ENCODE results near the gene IGF2BP2.

DNA sequence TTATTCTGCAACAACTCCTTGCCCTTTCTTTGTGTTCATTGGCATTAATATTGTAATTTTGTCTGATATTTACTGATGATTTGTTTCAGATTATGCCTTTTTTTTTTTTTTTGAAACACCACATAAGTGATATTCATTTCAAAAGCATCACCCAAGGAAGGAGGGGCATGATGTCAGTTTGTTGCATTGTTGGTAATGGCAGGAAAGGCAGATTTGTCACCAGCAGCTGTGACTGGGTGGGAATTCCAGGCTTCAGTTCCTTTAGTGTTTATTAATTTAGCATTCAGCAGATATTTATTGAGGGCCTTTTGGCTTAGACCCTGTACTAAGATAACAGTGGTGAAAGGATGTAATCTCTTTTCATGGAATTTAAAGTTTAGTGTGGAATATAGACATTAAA is 219.3 kb downstream of the IGF2BP2 start:
- TF ChIP-seq, protein P1, sequence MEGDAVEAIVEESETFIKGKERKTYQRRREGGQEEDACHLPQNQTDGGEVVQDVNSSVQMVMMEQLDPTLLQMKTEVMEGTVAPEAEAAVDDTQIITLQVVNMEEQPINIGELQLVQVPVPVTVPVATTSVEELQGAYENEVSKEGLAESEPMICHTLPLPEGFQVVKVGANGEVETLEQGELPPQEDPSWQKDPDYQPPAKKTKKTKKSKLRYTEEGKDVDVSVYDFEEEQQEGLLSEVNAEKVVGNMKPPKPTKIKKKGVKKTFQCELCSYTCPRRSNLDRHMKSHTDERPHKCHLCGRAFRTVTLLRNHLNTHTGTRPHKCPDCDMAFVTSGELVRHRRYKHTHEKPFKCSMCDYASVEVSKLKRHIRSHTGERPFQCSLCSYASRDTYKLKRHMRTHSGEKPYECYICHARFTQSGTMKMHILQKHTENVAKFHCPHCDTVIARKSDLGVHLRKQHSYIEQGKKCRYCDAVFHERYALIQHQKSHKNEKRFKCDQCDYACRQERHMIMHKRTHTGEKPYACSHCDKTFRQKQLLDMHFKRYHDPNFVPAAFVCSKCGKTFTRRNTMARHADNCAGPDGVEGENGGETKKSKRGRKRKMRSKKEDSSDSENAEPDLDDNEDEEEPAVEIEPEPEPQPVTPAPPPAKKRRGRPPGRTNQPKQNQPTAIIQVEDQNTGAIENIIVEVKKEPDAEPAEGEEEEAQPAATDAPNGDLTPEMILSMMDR (IDR thresholded peaks at IDR 0.05): no peak
- TF ChIP-seq POLR2A (IDR thresholded peaks at IDR 0.05): no peak

Measured in upper lobe of left lung (tissue), 4 donors.